Spleen (tissue), 11 donors: Measurements from ENCODE around the gene HMGXB3. TPM values are rescaled to one million over a fixed set of nuclear protein-coding genes. Genes with fewer than 3 reads are reported as not detected.

Source experiments
- DNase-seq: peaks from one replicate; pipeline ENCODE4 v3.0.0-alpha.2; 2020
- H3K27ac ChIP-seq, 8 donors: fragments of 200-600 bp; sonication (generic) in 7 of 8; 1 replicate in 4 of 8; 2 replicates in 4 of 8; pipeline versions ENCODE4 v1.5.0 to v1.8.0; 2016 to 2021; ENCODE audit warnings: inconsistent platforms in 4 of 8, mild to moderate bottlenecking in 4 of 8, moderate library complexity in 1 of 8
- H3K27me3 ChIP-seq, 7 donors: fragments of 200-600 bp; sonication (generic) in 6 of 7; replicated peaks in 1 of 7; 1 replicate in 4 of 7; 2 replicates in 3 of 7; pipeline versions ENCODE4 v1.5.0 to v1.8.0; 2016 to 2021; ENCODE audit warnings: inconsistent platforms in 3 of 7, mild to moderate bottlenecking in 1 of 7
- H3K36me3 ChIP-seq, 6 donors: fragments of 200-600 bp; sonication (generic) in 5 of 6; 1 replicate in 4 of 6; 2 replicates in 2 of 6; pipeline versions ENCODE4 v1.5.0 to v1.8.0; 2016 to 2021; ENCODE audit warnings: inconsistent platforms in 2 of 6
- H3K4me1 ChIP-seq, 6 donors: fragments of 200-600 bp; sonication (generic) in 5 of 6; 1 replicate in 3 of 6; 2 replicates in 3 of 6; pipeline versions ENCODE4 v1.5.0 to v1.8.0; 2016 to 2021; ENCODE audit warnings: inconsistent platforms in 3 of 6
- H3K4me3 ChIP-seq, 8 donors: fragments of 200-600 bp; sonication (generic) in 7 of 8; 1 replicate in 4 of 8; 2 replicates in 4 of 8; pipeline versions ENCODE4 v1.5.0 to v1.8.0; 2016 to 2021; ENCODE audit warnings: inconsistent platforms in 4 of 8, mild to moderate bottlenecking in 4 of 8, moderate library complexity in 2 of 8
- H3K9me3 ChIP-seq, 8 donors: fragments of 200-600 bp; sonication (generic) in 7 of 8; 1 replicate in 4 of 8; 2 replicates in 4 of 8; pipeline versions ENCODE4 v1.5.0 to v1.8.0; 2016 to 2021; ENCODE audit warnings: inconsistent platforms in 4 of 8
- POLR2A ChIP-seq, 3 donors: fragments of 450-650 bp; IDR thresholded peaks; one replicate each; pipeline ENCODE4 v1.5.1; 2017; ENCODE audit warnings: antibody characterized with exemption in 3 of 3, mild to moderate bottlenecking in 1 of 3
- POLR2AphosphoS5 ChIP-seq, 3 donors: sonication (generic); formaldehyde crosslinking; IDR thresholded peaks; one replicate each; pipeline ENCODE4 v1.5.1; 2017; ENCODE audit warnings: antibody characterized with exemption in 3 of 3
- WGBS, 5 donors: extraction: QIAGEN DNeasy Blood & Tissue Kit in 3 of 5; methylation state at CpG; one replicate each; pipeline versions ENCODE4 v1.1.5 to v1.1.7; 2013 to 2018; 5-methylcytosine and 5-hydroxymethylcytosine counted together
- intact Hi-C: fragments of 100-400 bp; cut with DNase I; formaldehyde crosslinking; loops from one replicate; pipeline ENCODE4 v1.15.0; 2023; ENCODE audit warnings: low total_unique reads
- polyA plus RNA-seq, 3 donors: library from polyadenylated mRNA; stranded (reverse); fragments of 200-250 nt; gene quantifications; one replicate each; pipeline ENCODE4 v1.2.1, GENCODE V29; 2013
- total RNA-seq, 7 donors: library from RNA; depleted of rRNA in 3 of 7; stranded (reverse); fragments of >200 nt in 3 of 7; fragmentation: NEBNext Ultra II Directional in 4 of 7; extraction: Animal tissue kit (Norgen Biotek cat#: 25700) in 4 of 7; gene quantifications; one replicate each; pipeline versions ENCODE4 v1.1.0 to v1.2.1, GENCODE V29; 2016 to 2021
- TF ChIP-seq, protein P1 (sequence below), 11 experiments: fragments of 200-600 bp in 7 of 11; fragments of 450-650 bp in 4 of 11; sonication (generic) in 4 of 11; IDR thresholded peaks in 8 of 11; conservative IDR thresholded peaks in 3 of 11; 1 replicate in 7 of 11; 2 replicates in 4 of 11; pipeline versions ENCODE4 v1.4.0 to v1.8.0; 2016 to 2021; ENCODE audit warnings: antibody characterized with exemption in 11 of 11, inconsistent platforms in 4 of 11, mild to moderate bottlenecking in 1 of 11
- donor health status: healthy with polysubstance abuse.
- donor health status: DM: no; HTN: no; CAD: no; lungs with moderate emphysema.
- donor health status: DM: no; HTN: no; CAD: no.
- donor health status: Bipolar disorder and iron deficiency.
- donor health status: healthy.
- donor health status: DM: no; HTN: no; CAD: no.
- donor health status: DM: yes; HTN: yes; CAD: no.

Gene HMGXB3
- total and polyA plus RNA-seq, 10 donors: 14.3 to 51.7 (median 34.6) TPM

DNA sequence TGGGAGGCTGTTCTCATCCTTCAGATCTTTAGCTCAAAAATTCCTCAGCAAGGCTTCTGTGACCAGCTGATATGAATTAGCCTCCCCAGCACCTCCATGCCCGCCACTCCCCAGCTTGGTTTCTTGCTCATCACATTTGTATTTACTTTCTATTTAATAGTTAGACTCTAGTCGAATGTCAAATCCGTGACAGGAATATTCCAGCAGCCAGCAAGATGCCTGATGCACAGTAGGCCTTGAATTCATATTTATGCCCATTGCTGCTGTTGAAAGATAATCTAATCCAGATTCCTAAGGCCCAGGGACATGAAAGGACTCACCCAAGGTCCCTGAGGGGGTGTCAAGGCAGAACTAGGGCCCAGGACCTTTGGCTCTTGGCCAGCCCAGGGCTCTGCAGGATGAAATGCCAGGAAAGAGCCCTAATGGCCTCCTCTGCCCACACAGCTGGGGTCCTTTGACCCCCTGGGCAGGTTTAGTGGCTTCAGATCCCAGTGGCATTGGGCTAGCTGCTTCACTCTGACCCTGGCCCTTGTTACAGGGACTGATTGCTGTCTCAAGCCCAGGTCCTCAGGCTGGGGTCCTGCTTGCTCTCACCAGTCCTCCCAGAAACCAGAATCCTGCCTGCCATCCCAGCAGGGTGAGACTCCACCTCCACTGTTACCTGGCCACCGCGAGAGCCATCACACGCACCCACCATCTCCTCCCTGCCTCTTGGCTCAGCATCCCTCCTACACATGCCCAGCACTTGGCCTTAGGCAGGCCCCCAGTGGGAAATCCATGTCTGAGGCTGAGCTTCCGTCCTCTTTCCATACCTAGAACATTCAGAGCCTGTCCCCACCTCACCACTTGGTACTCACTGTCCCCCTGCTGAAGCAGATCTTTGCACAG lies 78.5 kb downstream of the HMGXB3 start:
- DNase-seq: no peak
- 88 to 95% (median 92%) methylated on average over 7 of the region's 7 CpGs for WGBS, 5 donors
- intact Hi-C loops: no loop called here
- H3K27me3 ChIP-seq: peaks cover 0 to 3% (median 0%) of the 10 kb centered on the region in 7 donors
- peaks cover 13 to 33% (median 20%) of the 10 kb centered on the region in 6 donors for H3K4me1 ChIP-seq
- no peak overlapping the region for H3K4me3 ChIP-seq
- peak overlapping the region in 1 of 8 donors; percentile 1 for H3K27ac ChIP-seq
- no peaks in the 10 kb centered on the region for H3K9me3 ChIP-seq
- TF ChIP-seq, protein P1, sequence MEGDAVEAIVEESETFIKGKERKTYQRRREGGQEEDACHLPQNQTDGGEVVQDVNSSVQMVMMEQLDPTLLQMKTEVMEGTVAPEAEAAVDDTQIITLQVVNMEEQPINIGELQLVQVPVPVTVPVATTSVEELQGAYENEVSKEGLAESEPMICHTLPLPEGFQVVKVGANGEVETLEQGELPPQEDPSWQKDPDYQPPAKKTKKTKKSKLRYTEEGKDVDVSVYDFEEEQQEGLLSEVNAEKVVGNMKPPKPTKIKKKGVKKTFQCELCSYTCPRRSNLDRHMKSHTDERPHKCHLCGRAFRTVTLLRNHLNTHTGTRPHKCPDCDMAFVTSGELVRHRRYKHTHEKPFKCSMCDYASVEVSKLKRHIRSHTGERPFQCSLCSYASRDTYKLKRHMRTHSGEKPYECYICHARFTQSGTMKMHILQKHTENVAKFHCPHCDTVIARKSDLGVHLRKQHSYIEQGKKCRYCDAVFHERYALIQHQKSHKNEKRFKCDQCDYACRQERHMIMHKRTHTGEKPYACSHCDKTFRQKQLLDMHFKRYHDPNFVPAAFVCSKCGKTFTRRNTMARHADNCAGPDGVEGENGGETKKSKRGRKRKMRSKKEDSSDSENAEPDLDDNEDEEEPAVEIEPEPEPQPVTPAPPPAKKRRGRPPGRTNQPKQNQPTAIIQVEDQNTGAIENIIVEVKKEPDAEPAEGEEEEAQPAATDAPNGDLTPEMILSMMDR (IDR thresholded peaks at IDR 0.05 in 8 of 11, conservative IDR thresholded peaks at IDR 0.05 in 3 of 11): no peak
- TF ChIP-seq POLR2AphosphoS5 (IDR thresholded peaks at IDR 0.05): peak in 1 of 3 donors; percentile 19
- peaks cover 0 to 55% (median 0%) of the 10 kb centered on the region in 6 donors for H3K36me3 ChIP-seq

DNA sequence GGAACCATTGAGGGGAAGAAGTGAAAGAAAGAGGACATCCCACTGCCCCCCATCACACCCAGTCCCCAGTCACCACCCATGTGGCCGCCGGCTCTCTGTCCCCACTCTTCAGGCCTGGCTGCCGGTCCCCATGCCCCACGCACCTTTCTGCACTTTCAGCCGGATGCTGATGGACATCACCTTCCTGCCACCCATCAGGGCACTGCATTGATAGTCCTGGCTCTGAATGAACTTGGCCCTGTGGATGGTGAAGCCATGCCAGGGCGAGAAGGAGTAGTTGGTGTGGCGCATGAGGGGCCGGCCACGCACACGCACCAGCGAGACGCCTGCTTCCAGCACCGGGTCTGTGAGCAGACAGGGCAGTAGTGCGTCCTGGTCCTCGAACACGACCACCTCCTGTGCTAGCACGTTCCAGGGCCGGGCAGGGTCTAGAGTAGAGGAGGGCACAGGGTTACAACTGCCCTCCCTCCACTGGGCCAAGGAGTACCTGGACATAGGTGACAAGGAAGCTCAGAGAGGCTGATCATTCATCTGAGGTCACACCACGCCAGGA lies 79.4 kb downstream of the HMGXB3 start:
- no peak for DNase-seq
- intact Hi-C loops: no loop called here
- peaks cover 0 to 3% (median 0%) of the 10 kb centered on the region in 7 donors for H3K27me3 ChIP-seq
- peaks cover 0 to 55% (median 0%) of the 10 kb centered on the region in 6 donors for H3K36me3 ChIP-seq
- H3K9me3 ChIP-seq: no peaks in the 10 kb centered on the region
- peaks cover 13 to 33% (median 20%) of the 10 kb centered on the region in 6 donors for H3K4me1 ChIP-seq
- peak overlapping the region in 1 of 8 donors; percentile 27 for H3K27ac ChIP-seq
- H3K4me3 ChIP-seq: no peak overlapping the region
- 85 to 98% (median 95%) methylated on average over 18 to 19 of the region's 19 CpGs for WGBS, 5 donors
- peak in 1 of 3 donors; percentile 39 for TF ChIP-seq POLR2AphosphoS5 (IDR thresholded peaks at IDR 0.05)
- TF ChIP-seq, protein P1 (IDR thresholded peaks at IDR 0.05 in 8 of 11, conservative IDR thresholded peaks at IDR 0.05 in 3 of 11): no peak

DNA sequence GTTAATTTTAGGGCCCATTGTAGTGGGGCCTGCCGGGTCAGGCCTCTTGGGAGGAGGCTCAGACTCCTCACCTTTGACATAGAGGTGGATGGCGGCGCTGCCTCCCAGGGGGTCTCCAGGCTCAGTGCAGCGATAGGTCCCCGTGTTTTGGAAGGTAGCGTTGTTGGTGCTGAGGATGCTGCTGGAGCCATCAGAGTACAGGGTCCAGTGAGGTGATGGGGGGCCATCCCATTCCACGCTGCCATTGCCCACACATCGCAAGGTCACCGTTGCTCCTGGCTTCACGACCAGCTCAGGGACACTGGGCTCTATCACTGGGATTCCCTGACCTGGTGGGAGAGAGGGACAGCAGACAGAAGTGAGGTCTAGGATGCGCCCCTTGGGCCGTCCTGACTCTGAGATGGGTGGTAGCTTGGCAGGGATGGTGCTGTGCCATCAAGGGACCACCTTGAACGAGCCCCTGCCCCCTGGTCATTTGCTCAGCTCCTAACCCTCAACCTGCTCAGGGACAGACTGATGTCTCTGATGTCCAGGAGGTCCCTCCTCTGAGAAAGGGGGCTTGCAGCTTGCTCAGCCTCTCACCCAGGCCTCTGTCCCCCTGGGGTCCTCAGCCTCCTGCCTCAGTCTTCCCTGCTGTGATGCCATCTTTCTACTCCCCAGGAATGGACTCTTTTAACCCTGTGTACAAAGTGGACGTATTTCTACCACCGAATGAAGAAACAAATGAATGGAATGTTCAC lies 80.3 kb downstream of the HMGXB3 start:
- DNase-seq: no peak
- peaks cover 13 to 33% (median 20%) of the 10 kb centered on the region in 6 donors for H3K4me1 ChIP-seq
- peaks cover 0 to 50% (median 0%) of the 10 kb centered on the region in 6 donors for H3K36me3 ChIP-seq
- H3K27ac ChIP-seq: peak overlapping the region in 3 of 8 donors; percentile 1 to 73 (median 68)
- 83 to 92% (median 89%) methylated on average over 11 to 15 of the region's 15 CpGs for WGBS, 5 donors
- TF ChIP-seq POLR2A (IDR thresholded peaks at IDR 0.05) (no peak), POLR2AphosphoS5 (IDR thresholded peaks at IDR 0.05) (no peak)
- TF ChIP-seq, protein P1 (IDR thresholded peaks at IDR 0.05 in 8 of 11, conservative IDR thresholded peaks at IDR 0.05 in 3 of 11): no peak
- intact Hi-C loops: no loop called here
- peaks cover 0 to 3% (median 0%) of the 10 kb centered on the region in 7 donors for H3K27me3 ChIP-seq
- peak overlapping the region in 1 of 8 donors; percentile 68 for H3K4me3 ChIP-seq
- H3K9me3 ChIP-seq: no peaks in the 10 kb centered on the region
